Activated CD8-positive, alpha-beta memory T cell treated with anti-CD3 and anti-CD28 coated beads, Interleukin-2, amount 50 U/mL, for 4 hours (primary cell): ENCODE results near the gene TSPAN9.

Experiments
- DNase-seq: peaks from one replicate; pipeline ENCODE4 v3.0.0-alpha.2; 2020

The TSPAN9 gene

DNA sequence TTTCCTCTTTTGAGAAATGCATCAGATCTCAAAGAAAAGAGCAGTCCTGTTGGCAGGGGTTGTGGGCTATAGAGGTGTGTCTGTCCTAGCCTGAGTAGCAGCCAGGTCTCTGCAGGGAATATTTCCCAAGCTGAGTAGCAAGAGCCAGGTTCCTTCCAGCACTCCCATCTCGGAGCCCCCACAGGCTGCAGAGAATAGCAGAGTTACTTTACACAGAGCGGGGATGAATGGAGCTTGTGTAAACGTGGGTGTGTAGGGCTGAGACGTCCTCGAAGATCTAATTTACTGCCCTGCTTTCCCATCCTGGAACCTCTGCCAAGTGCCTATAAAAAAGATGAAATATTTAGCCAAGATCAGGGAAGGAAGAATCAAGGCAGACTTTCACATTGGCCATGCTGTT, 156.6 kb downstream of the TSPAN9 start:
- no peak for DNase-seq

DNA sequence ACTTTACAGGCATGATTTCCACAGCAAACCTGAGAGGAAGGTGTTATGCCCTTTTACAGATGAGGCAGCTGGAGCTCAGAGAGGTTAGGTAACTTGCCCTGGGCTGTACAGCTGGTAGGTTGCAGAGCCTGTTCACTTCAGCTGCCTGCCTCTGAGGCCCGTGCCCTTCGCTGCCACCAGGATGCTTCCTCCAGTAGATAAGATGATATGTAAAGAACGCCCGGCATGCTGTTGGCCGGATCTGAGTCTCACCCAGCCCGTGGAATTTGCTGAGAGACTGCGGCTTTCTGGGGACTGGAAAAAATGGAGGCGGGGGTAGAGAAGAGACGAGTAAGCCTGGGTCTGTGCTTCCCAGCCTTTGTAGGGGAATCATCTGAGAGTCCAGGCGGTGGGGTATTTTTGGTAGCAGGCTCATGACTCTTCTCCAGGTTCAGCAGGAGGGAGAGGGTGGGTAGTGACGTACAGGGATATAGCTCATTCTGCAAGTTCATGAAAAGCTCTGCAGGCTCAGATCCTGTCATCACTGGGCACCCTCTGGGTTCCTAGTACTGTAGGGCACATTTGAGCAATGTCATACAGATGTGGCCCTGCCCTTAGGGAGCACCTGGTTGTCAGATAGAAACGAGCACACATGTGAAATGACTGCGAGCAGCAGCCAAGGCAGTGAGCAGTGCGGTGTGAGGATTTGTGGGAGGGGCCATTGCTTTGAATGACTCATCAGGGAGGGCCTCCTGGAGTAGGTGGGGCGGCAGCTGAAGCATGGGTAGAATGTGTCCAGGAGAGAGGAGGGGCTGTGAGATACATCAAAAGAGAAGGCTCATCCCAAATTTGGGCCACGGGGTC, 159.4 kb downstream of the TSPAN9 start:
- DNase-seq, result no peak

DNA sequence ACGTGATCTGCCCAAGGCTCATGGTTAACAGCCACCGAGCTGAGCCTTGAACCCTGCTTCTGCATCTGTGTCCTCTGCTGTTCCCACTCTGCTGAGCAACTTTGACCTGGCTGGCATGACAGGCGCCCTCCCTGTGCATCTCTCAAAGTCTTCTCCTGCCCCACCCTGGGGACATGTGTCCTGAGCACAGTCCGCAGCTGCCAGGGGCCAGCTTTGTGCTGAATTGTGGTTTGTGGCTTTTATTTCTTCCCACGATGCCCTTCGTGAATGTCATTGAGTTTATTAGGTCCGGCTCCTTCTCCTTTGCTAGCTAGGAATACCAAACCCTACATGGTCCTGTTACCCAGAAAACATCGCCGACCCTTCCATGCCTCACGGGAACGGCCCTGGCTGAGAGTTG, 161.0 kb downstream of the TSPAN9 start:
- DNase-seq, result no peak

DNA sequence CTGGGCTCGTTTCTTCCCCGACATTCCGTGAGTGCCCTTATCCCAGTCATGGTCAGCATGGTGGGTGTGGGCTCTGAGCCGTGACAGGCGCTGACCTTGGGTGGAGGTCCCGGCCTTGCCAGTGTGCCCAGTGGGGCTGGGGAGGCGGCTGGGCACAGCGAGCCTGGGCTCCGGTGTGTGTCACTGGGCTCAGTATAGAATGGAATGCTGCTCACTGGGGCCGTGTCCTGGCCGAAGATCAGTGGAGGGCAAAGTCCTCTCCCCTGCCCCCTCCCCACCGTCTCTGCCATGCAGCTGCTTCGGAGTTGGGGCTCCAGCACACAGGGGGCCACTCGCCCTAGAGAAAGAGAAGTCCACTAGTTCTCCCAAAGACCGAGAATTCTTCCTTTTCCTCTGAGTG, 164.4 kb downstream of the TSPAN9 start:
- no peak for DNase-seq

GRCh38 chr12:3242199-3242863, 165.2 kb downstream of the TSPAN9 start:
- DNase-seq, result no peak

DNA sequence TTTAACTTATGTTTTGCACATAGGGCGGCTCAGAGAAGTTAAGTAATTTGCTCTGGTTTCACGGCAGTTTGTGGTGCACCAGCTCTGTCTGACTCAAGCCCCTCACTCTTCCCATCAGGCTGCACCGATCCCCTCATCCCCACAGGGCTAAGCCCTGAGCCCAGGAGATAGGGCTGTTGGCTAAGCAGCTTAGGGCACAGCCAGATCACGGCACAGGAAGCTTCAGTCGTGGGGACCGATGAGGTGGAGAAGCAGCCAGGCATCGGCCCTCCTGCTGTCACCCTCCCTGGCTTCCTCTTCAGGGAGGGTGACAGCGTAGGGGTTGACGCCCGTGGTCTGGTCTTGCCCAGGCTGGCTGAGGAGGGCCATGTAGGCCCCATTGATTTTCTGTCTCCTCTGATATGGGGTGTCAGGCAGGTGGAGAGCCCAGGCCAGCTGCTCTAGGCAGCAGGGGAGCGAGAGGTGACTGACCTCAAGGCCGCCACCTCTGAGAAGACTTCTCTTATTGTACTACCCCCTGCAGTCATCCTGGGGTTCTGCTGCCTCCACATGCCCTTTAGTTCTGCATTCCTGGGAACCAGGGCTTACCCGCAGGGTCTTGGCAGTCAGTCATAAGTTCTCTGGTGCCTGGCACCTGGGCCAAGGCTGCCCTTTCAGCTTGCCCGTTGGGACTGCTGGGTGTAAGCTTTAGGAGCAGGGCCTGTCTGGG, 166.4 kb downstream of the TSPAN9 start:
- no peak for DNase-seq

DNA sequence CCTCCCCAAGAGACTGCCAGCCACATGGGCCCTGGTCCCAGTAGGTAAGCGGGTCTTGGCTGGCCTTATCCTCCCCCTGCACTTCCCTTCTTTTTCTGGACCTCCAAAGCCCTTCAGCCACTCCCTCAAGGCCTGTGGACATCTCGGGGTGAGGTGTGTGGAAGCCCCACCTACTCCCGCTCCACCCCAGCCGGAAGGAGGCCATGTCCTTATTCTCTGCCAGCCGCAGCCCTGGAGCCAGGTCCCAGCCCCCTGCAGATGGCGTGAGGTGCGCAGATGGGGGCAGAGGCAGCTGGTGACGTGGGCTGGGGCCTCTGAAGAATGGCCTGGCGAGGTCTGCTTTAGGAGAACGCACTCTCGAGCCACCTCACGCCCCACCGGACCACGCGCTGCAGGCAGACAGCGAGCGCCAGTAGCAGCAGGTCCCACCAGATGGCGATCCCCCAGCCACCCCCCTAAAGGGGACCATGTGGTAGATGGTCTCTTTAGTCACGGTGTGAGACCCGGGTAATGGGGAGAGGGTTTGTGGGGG, 167.1 kb downstream of the TSPAN9 start:
- no peak for DNase-seq

GRCh38 chr12:3246253-3246652, 169.1 kb downstream of the TSPAN9 start:
- no peak for DNase-seq

DNA sequence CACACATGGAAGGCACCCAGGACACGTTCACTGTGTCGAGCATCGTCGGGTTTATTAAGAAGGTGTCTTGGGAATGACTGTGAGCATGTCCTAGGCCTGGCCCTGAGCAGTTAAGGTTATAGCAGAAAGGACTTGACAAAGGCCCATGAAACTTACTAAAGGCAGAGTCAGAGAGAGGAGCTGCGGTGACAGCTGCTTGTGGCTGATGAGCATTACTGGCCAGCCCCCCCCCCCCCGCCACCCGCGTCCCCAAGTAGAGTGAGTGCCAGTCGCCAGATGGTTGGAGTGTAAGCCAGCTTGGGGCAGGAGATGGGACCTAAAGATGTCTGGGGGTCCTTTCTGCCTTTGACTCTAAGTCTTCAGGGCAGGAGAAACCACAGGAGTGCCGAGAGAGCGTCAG, 169.9 kb downstream of the TSPAN9 start:
- no peak for DNase-seq

DNA sequence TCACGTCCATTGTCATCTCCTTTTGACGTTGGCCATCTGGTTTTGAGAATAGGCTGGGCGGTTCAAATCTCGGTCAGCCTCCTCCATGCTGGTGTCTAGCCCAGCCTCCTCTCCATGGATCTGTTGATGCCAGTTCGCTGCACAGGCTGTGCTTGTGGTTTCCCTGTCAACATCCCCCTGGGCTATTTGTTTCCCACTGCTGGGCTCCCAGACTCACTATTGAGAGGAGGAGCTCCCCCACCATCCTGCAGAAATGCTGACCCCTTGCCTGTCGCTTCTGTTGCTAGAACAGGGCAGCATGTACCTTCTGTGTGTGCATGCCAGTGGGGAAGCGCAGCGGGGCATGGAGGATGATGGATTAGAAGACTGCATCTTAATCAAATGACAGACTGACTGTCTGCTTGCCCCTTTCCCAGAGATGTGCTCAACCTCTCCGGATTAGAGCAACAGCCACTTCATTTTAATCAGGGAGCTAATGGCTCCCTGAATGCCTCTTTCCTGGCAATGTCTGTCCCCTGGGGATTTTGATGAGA, 170.5 kb downstream of the TSPAN9 start:
- no peak for DNase-seq

GRCh38 chr12:3249081-3249800, 172.1 kb downstream of the TSPAN9 start:
- no peak for DNase-seq

GRCh38 chr12:3250034-3250433, 172.9 kb downstream of the TSPAN9 start:
- no peak for DNase-seq

DNA sequence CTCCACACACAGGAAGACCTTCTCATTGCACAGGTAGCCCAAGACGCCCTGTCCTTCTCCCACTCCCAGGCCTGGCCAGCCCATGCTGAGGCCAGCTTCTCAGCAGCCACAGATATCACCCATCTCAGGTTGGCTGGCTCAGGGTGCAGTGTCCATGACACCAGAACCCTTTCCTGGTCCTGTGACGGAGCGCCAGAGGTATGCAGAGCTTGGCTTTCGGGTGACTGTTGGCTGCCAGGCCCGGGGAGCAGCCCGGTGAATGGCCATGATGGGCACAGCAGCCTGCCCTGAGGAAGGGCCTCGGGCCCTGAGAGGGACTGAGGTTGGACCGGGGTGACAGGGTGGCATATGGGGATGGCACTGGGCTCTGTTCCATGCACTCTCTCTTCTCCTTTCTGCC, 173.4 kb downstream of the TSPAN9 start:
- DNase-seq, result no peak

DNA sequence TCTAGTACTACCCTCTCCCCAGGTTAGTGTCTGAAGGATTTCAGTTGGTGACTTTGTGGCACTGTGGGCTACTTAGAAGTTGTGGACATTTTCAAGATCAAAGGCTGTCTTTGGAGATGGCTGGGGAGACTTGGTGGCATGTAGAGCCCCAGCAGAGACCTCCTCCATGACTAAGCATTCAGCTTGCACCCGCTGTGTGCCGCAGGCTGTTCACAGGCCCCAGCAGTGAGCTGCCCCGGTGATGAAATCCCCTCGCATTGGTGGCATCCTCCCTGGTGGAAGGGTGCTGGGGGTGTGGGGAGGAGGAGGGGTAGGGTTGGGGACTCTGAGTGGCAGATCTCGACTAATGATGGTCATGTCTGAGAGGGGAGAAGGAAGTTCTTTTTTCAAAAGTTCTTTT, 173.9 kb downstream of the TSPAN9 start:
- no peak for DNase-seq

- no peak for DNase-seq
Measured at GRCh38 chr12:3251691-3252090, 174.5 kb downstream of the TSPAN9 start.

GRCh38 chr12:3252450-3252891, 175.3 kb downstream of the TSPAN9 start:
- DNase-seq, result no peak

GRCh38 chr12:3253682-3254275, 176.6 kb downstream of the TSPAN9 start:
- DNase-seq, result no peak

GRCh38 chr12:3255057-3255456, 177.9 kb downstream of the TSPAN9 start:
- DNase-seq, result no peak

GRCh38 chr12:3256103-3256631, 179.0 kb downstream of the TSPAN9 start:
- DNase-seq, result no peak

GRCh38 chr12:3257411-3257810, 180.2 kb downstream of the TSPAN9 start:
- no peak for DNase-seq

DNA sequence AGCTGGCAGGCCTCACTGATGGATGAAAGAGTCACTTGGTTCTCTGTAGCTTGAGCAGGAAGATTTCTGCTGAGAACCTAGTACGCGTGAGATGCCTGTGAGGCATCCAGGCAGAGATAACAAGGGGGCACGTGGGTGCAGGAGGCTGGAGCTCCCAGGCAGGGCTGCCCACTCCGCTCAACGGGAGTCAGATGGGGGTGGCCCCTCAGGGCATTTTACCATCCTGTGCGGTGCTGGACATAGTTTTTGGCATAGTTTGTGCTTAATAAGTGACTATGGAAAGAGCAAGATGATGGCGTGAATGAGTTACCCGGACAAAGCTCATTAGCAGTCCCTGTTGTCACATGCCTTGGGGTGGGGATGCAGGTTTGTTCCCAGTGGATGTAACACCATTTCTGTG, 182.8 kb downstream of the TSPAN9 start:
- no peak for DNase-seq
